K562 (cell line): ENCODE data around the gene ACER2. TPM values are rescaled to one million over a fixed set of nuclear protein-coding genes. Genes with fewer than 3 reads are reported as not detected.

ENCODE experiments used
- BMI1 ChIP-seq: fragments of 150-350 bp; IDR thresholded peaks from 2 replicates; pipeline ENCODE4 v1.6.1; 2014; ENCODE audit warnings: low read length
- CAMTA2 ChIP-seq: fragments of 250-450 bp; sonication (Bioruptor Pico); conservative IDR thresholded peaks from 2 replicates; pipeline ENCODE4 v1.5.1; 2022
- CBFB ChIP-seq: sonication (generic); formaldehyde crosslinking; IDR thresholded peaks from 2 replicates; pipeline ENCODE4 v1.4.0; 2020; ENCODE audit warnings: mild to moderate bottlenecking, missing genetic modification reagents
- DNMT1 ChIP-seq: fragments of 450-650 bp; IDR thresholded peaks from 2 replicates; pipeline ENCODE4 v1.6.1; 2016; ENCODE audit warnings: antibody characterized with exemption, mild to moderate bottlenecking
- FOSL1 ChIP-seq: fragments of 200-800 bp; sonication (Bioruptor generic); conservative IDR thresholded peaks from 2 replicates; pipeline ENCODE4 v1.6.1; 2016; ENCODE audit warnings: missing genetic modification characterization, missing compliant biosample characterization
- LEF1 ChIP-seq: fragments of 450-650 bp; IDR thresholded peaks from 2 replicates; pipeline ENCODE4 v1.6.1; 2016; ENCODE audit warnings: mild to moderate bottlenecking
- MTF1 ChIP-seq: fragments of 250-450 bp; sonication (Bioruptor Pico); IDR thresholded peaks from 2 replicates; pipeline ENCODE4 v1.9.0; 2021; ENCODE audit warnings: moderate library complexity, mild to moderate bottlenecking, inconsistent platforms, borderline replicate concordance
- POLR3G ChIP-seq: IDR thresholded peaks from 2 replicates; pipeline ENCODE4 v1.6.1; 2011; ENCODE audit not compliant: insufficient read length, insufficient replicate concordance; ENCODE audit errors: extremely low read depth
- RBM17 ChIP-seq: fragments of 200-400 bp; formaldehyde crosslinking; IDR thresholded peaks from 2 replicates; pipeline ENCODE4 v1.6.1; 2017; ENCODE audit warnings: low read depth, mild to moderate bottlenecking, low read length, borderline replicate concordance
- ZBED1 ChIP-seq: IDR thresholded peaks from 2 replicates; pipeline ENCODE4 v1.6.1; 2014
- ZNF165 ChIP-seq: fragments of 250-450 bp; sonication (Bioruptor Pico); IDR thresholded peaks from 2 replicates; pipeline ENCODE4 v1.4.0; 2020; ENCODE audit warnings: borderline replicate concordance
- polyA plus RNA-seq, 8 experiments: library from polyadenylated mRNA; depleted of rRNA in 4 of 8; stranded (reverse) in 5 of 8; unstranded in 3 of 8; fragments of >200 nt; fragmentation: Nextera tagmentation in 2 of 8; fragmentation: Illumina TruSeq in 1 of 8; extraction: Ambion mirVana in 2 of 8; extraction: Trizol in 1 of 8; gene quantifications; 2 replicates each; pipeline versions ENCODE4 v1.2.1 to v1.2.3, GENCODE V29; 2011 to 2014; ENCODE audit warnings: inconsistent platforms in 1 of 8, missing spikeins in 1 of 8
- total RNA-seq, 7 experiments: library from RNA; depleted of rRNA in 6 of 7; stranded (reverse); fragments of >200 nt in 6 of 7; fragmentation: Illumina TruSeq in 2 of 7; extraction: Trizol in 2 of 7; gene quantifications; 2 replicates each; pipeline versions ENCODE4 v1.2.1 to v1.2.3, GENCODE V29; 2011 to 2021; ENCODE audit warnings: low replicate concordance in 1 of 7
- TF ChIP-seq, protein P1 (sequence below): fragments of 200-600 bp; sonication (generic); IDR thresholded peaks from one replicate; pipeline ENCODE4 v1.6.1; 2012; ENCODE audit warnings: mild to moderate bottlenecking, low read depth, low read length, inconsistent platforms

ACER2 gene
- total and polyA plus RNA-seq, 9 of the 15 experiments (the other 6 are each of a cell fraction or from before 2014, with no cell fraction given) = 0.17 to 4.6 (median 3.0) TPM

DNA sequence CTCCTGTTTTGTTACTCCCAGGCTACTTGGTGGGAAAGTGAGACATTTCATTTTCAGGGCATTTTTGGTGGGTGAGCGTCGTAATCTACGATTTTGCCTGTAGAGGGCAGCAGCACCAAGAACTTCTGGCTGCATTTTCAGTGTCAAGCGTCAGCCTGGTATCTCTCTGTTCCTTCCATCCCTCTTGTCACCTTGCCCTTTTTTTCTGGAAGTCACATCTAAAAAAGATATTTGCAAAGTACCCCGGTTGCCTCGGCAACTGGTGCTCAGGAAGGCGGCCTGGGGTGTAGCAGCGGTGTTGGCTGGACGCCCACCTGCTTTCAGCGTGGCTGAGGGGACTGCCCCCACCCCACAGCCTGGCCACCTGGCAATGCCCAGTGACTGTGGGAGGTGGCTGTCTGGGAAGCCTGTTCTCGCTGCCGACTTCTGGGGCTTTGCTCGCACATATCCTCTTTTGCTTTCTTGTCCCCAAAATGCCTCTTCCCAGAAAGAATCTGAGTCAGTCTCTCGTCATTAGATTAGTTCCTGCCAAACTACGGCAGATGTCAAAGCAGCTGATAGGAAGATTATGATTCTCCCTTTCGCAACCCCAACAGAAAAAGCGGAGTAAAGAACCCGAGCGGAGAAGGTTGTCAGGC lies 84.5 kb downstream of the ACER2 start (continued):
- TF ChIP-seq MTF1 = no peak
- no peak for TF ChIP-seq LEF1
- no peak for TF ChIP-seq POLR3G
- no peak for TF ChIP-seq BMI1
- TF ChIP-seq, protein P1, sequence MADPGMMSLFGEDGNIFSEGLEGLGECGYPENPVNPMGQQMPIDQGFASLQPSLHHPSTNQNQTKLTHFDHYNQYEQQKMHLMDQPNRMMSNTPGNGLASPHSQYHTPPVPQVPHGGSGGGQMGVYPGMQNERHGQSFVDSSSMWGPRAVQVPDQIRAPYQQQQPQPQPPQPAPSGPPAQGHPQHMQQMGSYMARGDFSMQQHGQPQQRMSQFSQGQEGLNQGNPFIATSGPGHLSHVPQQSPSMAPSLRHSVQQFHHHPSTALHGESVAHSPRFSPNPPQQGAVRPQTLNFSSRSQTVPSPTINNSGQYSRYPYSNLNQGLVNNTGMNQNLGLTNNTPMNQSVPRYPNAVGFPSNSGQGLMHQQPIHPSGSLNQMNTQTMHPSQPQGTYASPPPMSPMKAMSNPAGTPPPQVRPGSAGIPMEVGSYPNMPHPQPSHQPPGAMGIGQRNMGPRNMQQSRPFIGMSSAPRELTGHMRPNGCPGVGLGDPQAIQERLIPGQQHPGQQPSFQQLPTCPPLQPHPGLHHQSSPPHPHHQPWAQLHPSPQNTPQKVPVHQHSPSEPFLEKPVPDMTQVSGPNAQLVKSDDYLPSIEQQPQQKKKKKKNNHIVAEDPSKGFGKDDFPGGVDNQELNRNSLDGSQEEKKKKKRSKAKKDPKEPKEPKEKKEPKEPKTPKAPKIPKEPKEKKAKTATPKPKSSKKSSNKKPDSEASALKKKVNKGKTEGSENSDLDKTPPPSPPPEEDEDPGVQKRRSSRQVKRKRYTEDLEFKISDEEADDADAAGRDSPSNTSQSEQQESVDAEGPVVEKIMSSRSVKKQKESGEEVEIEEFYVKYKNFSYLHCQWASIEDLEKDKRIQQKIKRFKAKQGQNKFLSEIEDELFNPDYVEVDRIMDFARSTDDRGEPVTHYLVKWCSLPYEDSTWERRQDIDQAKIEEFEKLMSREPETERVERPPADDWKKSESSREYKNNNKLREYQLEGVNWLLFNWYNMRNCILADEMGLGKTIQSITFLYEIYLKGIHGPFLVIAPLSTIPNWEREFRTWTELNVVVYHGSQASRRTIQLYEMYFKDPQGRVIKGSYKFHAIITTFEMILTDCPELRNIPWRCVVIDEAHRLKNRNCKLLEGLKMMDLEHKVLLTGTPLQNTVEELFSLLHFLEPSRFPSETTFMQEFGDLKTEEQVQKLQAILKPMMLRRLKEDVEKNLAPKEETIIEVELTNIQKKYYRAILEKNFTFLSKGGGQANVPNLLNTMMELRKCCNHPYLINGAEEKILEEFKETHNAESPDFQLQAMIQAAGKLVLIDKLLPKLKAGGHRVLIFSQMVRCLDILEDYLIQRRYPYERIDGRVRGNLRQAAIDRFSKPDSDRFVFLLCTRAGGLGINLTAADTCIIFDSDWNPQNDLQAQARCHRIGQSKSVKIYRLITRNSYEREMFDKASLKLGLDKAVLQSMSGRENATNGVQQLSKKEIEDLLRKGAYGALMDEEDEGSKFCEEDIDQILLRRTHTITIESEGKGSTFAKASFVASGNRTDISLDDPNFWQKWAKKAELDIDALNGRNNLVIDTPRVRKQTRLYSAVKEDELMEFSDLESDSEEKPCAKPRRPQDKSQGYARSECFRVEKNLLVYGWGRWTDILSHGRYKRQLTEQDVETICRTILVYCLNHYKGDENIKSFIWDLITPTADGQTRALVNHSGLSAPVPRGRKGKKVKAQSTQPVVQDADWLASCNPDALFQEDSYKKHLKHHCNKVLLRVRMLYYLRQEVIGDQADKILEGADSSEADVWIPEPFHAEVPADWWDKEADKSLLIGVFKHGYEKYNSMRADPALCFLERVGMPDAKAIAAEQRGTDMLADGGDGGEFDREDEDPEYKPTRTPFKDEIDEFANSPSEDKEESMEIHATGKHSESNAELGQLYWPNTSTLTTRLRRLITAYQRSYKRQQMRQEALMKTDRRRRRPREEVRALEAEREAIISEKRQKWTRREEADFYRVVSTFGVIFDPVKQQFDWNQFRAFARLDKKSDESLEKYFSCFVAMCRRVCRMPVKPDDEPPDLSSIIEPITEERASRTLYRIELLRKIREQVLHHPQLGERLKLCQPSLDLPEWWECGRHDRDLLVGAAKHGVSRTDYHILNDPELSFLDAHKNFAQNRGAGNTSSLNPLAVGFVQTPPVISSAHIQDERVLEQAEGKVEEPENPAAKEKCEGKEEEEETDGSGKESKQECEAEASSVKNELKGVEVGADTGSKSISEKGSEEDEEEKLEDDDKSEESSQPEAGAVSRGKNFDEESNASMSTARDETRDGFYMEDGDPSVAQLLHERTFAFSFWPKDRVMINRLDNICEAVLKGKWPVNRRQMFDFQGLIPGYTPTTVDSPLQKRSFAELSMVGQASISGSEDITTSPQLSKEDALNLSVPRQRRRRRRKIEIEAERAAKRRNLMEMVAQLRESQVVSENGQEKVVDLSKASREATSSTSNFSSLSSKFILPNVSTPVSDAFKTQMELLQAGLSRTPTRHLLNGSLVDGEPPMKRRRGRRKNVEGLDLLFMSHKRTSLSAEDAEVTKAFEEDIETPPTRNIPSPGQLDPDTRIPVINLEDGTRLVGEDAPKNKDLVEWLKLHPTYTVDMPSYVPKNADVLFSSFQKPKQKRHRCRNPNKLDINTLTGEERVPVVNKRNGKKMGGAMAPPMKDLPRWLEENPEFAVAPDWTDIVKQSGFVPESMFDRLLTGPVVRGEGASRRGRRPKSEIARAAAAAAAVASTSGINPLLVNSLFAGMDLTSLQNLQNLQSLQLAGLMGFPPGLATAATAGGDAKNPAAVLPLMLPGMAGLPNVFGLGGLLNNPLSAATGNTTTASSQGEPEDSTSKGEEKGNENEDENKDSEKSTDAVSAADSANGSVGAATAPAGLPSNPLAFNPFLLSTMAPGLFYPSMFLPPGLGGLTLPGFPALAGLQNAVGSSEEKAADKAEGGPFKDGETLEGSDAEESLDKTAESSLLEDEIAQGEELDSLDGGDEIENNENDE = no peak
- peak; percentile 87 for TF ChIP-seq FOSL1 (tag)
- no peak for TF ChIP-seq CBFB (CRISPR knock-in tag)
- no peak for TF ChIP-seq ZNF165 (CRISPR knock-in tag)
- TF ChIP-seq CAMTA2 (CRISPR knock-in tag) = no peak
- no peak for TF ChIP-seq DNMT1
- no peak for TF ChIP-seq RBM17
- no peak for TF ChIP-seq ZBED1
